Measurements from ENCODE around the gene PTPRN2.

The PTPRN2 gene

GRCh38 chr7:158450476-158451124 is 137.0 kb downstream of the PTPRN2 start:
- H3K27ac Mint-ChIP-seq, result no peak overlapping the region
- H3K9me3 Mint-ChIP-seq, result no peaks in the 10 kb centered on the region
- no peaks in the 10 kb centered on the region for H3K36me3 Mint-ChIP-seq
- H3K4me3 Mint-ChIP-seq, result no peak overlapping the region
- H3K27me3 Mint-ChIP-seq, result no peaks in the 10 kb centered on the region
- no peaks in the 10 kb centered on the region for H3K4me1 Mint-ChIP-seq

- H3K9me3 Mint-ChIP-seq, result no peaks in the 10 kb centered on the region
- H3K4me3 Mint-ChIP-seq, result no peak overlapping the region
- H3K36me3 Mint-ChIP-seq, result no peaks in the 10 kb centered on the region
- no peak overlapping the region for H3K27ac Mint-ChIP-seq
- H3K27me3 Mint-ChIP-seq, result no peaks in the 10 kb centered on the region
- no peaks in the 10 kb centered on the region for H3K4me1 Mint-ChIP-seq
Measured at GRCh38 chr7:158449942-158450341, 137.7 kb downstream of the PTPRN2 start.

GRCh38 chr7:158449266-158449665 is 138.4 kb downstream of the PTPRN2 start:
- no peak overlapping the region for H3K27ac Mint-ChIP-seq
- H3K36me3 Mint-ChIP-seq, result no peaks in the 10 kb centered on the region
- H3K9me3 Mint-ChIP-seq, result no peaks in the 10 kb centered on the region
- no peaks in the 10 kb centered on the region for H3K27me3 Mint-ChIP-seq
- H3K4me1 Mint-ChIP-seq, result no peaks in the 10 kb centered on the region
- no peak overlapping the region for H3K4me3 Mint-ChIP-seq

- H3K27me3 Mint-ChIP-seq, result no peaks in the 10 kb centered on the region
Measured at GRCh38 chr7:158448430-158449100, 139.1 kb downstream of the PTPRN2 start.

GRCh38 chr7:158447506-158448171 is 140.0 kb downstream of the PTPRN2 start:
- Mint-ChIP-seq H3K4me1 (no peaks in the 10 kb centered on the region), H3K9me3 (no peaks in the 10 kb centered on the region), H3K36me3 (no peaks in the 10 kb centered on the region), H3K27me3 (no peaks in the 10 kb centered on the region), H3K27ac (no peak overlapping the region), H3K4me3 (no peak overlapping the region)

More at GRCh38 chr7:158448430-158449100, 139.1 kb downstream of the PTPRN2 start:
- Mint-ChIP-seq H3K4me1 (no peaks in the 10 kb centered on the region), H3K4me3 (no peak overlapping the region), H3K9me3 (no peaks in the 10 kb centered on the region), H3K36me3 (no peaks in the 10 kb centered on the region), H3K27ac (no peak overlapping the region)

- Mint-ChIP-seq H3K4me1 (no peaks in the 10 kb centered on the region), H3K36me3 (no peaks in the 10 kb centered on the region), H3K27me3 (no peaks in the 10 kb centered on the region), H3K4me3 (no peak overlapping the region), H3K9me3 (no peaks in the 10 kb centered on the region), H3K27ac (no peak overlapping the region)
Measured at GRCh38 chr7:158447151-158447505, 140.5 kb downstream of the PTPRN2 start.

GRCh38 chr7:158446706-158447105 is 140.9 kb downstream of the PTPRN2 start:
- H3K27ac Mint-ChIP-seq, result no peak overlapping the region

GRCh38 chr7:158446281-158446680 is 141.3 kb downstream of the PTPRN2 start:
- Mint-ChIP-seq H3K27ac (no peak overlapping the region), H3K4me3 (no peak overlapping the region), H3K4me1 (no peaks in the 10 kb centered on the region), H3K36me3 (no peaks in the 10 kb centered on the region), H3K9me3 (peaks cover under 1% of the 10 kb centered on the region), H3K27me3 (no peaks in the 10 kb centered on the region)

More at GRCh38 chr7:158446706-158447105, 140.9 kb downstream of the PTPRN2 start:
- Mint-ChIP-seq H3K9me3 (no peaks in the 10 kb centered on the region), H3K4me1 (no peaks in the 10 kb centered on the region), H3K36me3 (no peaks in the 10 kb centered on the region), H3K4me3 (no peak overlapping the region), H3K27me3 (no peaks in the 10 kb centered on the region)

- no peak overlapping the region for H3K4me3 Mint-ChIP-seq
- no peak overlapping the region for H3K27ac Mint-ChIP-seq
- H3K27me3 Mint-ChIP-seq, result no peaks in the 10 kb centered on the region
- H3K36me3 Mint-ChIP-seq, result no peaks in the 10 kb centered on the region
- H3K9me3 Mint-ChIP-seq, result peaks cover 4% of the 10 kb centered on the region
- H3K4me1 Mint-ChIP-seq, result no peaks in the 10 kb centered on the region
Measured at GRCh38 chr7:158445421-158446175, 142.0 kb downstream of the PTPRN2 start.

- Mint-ChIP-seq H3K4me1 (no peaks in the 10 kb centered on the region), H3K36me3 (no peaks in the 10 kb centered on the region), H3K27me3 (no peaks in the 10 kb centered on the region), H3K27ac (peak overlapping the region; percentile 51), H3K9me3 (peaks cover 4% of the 10 kb centered on the region), H3K4me3 (no peak overlapping the region)
Measured at GRCh38 chr7:158444501-158445420, 142.9 kb downstream of the PTPRN2 start.

GRCh38 chr7:158443688-158444483 is 143.7 kb downstream of the PTPRN2 start:
- Mint-ChIP-seq H3K4me1 (no peaks in the 10 kb centered on the region), H3K9me3 (peaks cover 4% of the 10 kb centered on the region), H3K36me3 (no peaks in the 10 kb centered on the region), H3K27me3 (peaks cover 5% of the 10 kb centered on the region), H3K27ac (peak overlapping the region; percentile 51), H3K4me3 (no peak overlapping the region)

GRCh38 chr7:158443014-158443687 is 144.5 kb downstream of the PTPRN2 start:
- Mint-ChIP-seq H3K9me3 (peaks cover 4% of the 10 kb centered on the region), H3K36me3 (no peaks in the 10 kb centered on the region), H3K4me1 (no peaks in the 10 kb centered on the region)

GRCh38 chr7:158442260-158442659 is 145.4 kb downstream of the PTPRN2 start:
- Mint-ChIP-seq H3K27me3 (peaks cover 7% of the 10 kb centered on the region), H3K4me3 (no peak overlapping the region), H3K36me3 (no peaks in the 10 kb centered on the region), H3K27ac (no peak overlapping the region), H3K9me3 (peaks cover 4% of the 10 kb centered on the region), H3K4me1 (no peaks in the 10 kb centered on the region)

More at GRCh38 chr7:158443014-158443687, 144.5 kb downstream of the PTPRN2 start:
- Mint-ChIP-seq H3K27ac (no peak overlapping the region), H3K27me3 (peaks cover 6% of the 10 kb centered on the region), H3K4me3 (no peak overlapping the region)

GRCh38 chr7:158439035-158439434 is 148.6 kb downstream of the PTPRN2 start:
- Mint-ChIP-seq H3K9me3 (peaks cover 4% of the 10 kb centered on the region), H3K27ac (no peak overlapping the region), H3K4me1 (no peaks in the 10 kb centered on the region), H3K27me3 (peaks cover 14% of the 10 kb centered on the region), H3K36me3 (no peaks in the 10 kb centered on the region), H3K4me3 (no peak overlapping the region)
